Right ventricle myocardium superior (tissue), 1 donor: ENCODE results near the gene FGR. TPM values are rescaled to one million over a fixed set of nuclear protein-coding genes. Genes with fewer than 3 reads are reported as not detected.

ENCODE experiments used
- ATAC-seq: fragments of 200-7000 bp; cut with Tn5 transposase; one replicate; pipeline ENCODE4 v1.9.1; 2020; ENCODE audit warnings: mild to moderate bottlenecking; ENCODE audit not compliant: poor library complexity
- DNase-seq: peaks from one replicate; pipeline ENCODE4 v3.0.0-alpha.2; 2020
- intact Hi-C: fragments of 100-400 bp; cut with DNase I; formaldehyde crosslinking; loops from one replicate; pipeline ENCODE4 v1.11.2; 2022
- total RNA-seq: library from RNA; stranded (reverse); fragmentation: NEBNext Ultra II Directional; extraction: Animal tissue kit (Norgen Biotek cat#: 25700); gene quantifications from one replicate; pipeline ENCODE4 v1.2.1, GENCODE V29; 2021
- donor health status: DM: no; HTN: yes; CAD: no; lungs with severe emphysema.

Gene FGR
- total RNA-seq, 1 donor from 2014 or later = 3.7 TPM

DNA sequence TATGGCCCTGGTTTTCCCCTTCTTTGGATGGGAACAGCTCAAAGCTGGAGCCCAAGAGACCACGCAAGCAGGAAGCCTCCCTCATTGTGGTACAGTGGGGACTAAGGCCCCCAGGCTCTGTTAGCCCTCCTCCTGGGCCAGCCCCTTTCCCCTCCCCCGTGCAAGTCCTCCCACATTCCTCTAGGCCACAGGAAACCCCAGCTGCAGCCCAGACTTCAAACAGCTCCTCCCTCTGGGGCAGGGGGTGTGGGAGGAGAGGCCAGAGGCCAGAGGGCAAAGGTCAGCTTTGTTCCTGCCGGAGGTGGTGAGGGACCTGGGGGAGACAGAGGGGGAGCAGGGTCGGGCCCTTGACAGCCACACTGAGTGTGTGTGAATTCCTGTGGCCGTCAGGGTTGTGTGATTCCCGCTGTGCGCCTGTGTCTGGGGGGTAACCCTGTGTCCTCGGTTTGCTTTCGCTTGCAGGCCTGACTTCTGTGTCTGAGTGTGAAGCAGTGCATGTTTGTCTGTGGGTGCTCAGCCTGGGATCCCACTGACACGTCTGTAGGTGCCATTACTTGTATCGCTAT lies 27.7 kb downstream of the FGR start:
- ATAC-seq = no peak
- intact Hi-C loops = loop anchor here (5.0 kb wide), 2 partner anchors 205 to 310 kb away; no protein-coding TSS in a partner anchor
- DNase-seq = peak; percentile 42

DNA sequence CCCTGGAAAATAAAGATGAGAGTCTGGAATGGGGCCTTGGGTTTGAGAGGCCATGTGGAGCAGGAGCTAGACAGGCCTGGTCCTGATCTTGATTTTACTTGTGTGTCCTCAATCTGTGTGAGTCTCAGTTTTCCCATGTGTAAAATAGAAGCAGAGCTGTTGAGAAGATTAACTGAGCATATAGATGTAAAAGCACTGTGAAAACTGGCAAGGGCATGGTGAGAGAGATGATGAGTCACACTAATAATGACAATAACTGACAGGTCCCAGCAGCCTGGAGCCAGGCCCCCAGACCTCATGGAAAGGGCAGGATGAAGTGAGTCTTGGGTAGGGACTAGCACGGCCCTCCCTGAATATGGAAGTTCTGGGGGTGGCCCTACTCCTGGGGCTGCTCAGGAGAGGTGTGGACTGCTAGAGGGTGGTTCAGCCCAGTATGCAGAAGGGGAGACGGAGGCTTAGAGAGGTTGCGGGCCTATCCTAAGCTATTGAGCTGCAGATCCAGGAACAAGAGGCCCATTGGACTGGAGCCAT lies 28.2 kb downstream of the FGR start:
- ATAC-seq = no peak
- no peak for DNase-seq
- intact Hi-C loops = loop anchor here (5.0 kb wide), 2 partner anchors 204 to 309 kb away; no protein-coding TSS in a partner anchor

DNA sequence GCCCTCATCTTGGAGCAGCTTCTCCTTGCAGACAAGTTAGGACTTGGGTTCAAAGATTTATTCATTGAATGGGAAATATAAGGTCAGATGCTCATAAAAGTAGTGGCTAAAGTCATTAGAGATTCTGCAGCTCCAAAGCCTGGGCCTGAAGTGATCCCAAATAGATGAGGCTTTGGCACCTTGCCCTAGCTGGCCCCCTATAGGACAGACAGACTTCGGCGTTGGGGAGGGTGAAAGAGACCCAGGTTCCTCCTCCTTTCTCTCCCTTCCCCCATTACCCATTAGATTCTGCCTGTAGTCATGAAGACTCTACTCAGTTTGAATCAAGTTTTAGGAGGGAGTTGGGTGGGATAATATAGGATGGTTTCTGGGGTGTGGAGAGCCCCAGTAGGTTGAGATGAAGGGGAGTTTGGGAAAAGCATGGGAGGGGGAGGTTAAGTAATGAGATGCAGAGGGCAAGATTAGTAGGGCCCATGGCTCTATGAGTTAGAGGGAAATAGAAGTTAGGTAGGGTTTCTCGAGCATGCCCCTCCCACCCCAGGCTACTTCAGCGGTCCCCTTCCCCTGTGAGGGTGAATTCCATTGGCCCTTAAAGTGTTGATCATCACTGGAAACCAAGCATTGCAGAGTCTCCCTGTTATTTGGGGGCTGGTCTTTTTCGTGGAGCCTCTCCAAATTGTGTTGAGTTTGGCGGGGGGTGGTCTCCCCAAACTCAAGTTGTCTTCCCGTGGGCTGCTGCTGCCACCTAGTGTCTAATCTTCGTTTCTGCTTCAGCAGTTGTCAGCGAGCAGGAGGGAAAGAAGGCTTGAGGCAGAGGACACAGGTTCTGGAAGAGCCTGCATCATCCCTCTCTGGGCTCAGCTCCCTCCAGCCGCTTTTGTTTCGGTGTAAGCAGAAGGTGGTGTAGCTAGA lies 28.9 kb downstream of the FGR start:
- no peak for DNase-seq
- no peak for ATAC-seq
- intact Hi-C loops = loop anchor here (5.0 kb wide), 2 partner anchors 204 to 309 kb away; no protein-coding TSS in a partner anchor

DNA sequence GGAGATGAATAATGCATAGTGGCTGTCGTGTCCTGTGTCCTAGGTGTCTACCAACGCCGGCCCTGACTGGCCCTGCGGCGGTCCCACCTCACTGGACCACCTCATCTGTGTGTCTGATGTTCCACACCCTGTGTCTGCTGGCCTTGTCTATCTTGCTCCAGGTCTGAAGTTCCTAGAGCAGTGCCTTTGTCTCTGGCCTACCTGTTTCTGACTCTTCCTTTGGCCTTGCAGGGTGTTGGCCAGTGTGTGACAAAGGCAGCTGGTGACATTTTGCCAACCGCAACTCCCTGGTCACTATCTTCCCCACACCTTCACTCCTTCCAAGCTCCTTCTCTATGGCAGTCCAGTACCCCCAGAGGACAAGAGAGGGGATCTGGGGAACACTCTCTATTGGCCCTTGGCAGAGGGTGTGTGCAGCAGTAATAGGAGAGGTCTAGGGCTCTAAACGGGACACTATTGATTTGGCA lies 29.7 kb downstream of the FGR start:
- intact Hi-C loops = loop anchor here (5.0 kb wide), 2 partner anchors 203 to 308 kb away; no protein-coding TSS in a partner anchor

DNA sequence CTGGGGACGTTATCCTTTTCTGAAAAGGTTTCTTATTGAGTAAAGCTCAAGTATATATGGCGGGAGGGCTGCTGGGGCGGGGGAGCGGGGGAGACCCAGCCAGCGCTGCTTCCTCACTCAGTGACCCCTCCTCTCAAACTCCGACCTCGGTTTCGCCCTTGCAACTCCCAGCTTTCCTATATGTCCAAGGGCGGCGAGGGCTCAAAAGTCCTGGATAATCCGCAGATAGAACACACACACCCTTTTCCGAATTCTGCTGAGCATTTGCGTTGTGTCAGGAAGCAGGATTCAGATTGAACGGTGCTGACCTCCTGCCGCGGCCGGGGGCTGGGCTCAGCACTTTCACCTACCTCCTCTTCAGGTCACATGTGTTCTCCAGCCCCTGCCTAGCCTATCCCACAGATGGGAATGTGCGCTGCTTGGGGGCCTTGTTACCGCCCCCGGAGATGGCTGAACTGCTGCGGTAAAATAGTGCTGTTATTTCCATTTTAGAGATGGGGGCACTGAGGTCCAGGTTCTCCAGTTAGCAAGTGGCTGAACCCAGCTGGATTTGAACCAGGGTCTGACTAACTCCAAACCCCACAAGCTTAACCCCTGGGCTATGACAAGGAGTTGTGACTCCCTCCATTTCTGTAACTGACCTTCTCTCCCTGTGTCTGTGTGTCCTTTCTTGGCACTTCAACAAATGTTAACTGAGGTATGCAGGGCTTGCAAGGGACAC lies 30.2 kb downstream of the FGR start:
- intact Hi-C loops = loop anchor here (5.0 kb wide), 3 partner anchors 47 to 307 kb away; no protein-coding TSS in a partner anchor
- no peak for ATAC-seq
- no peak for DNase-seq

More for the DNA sequence above, 29.7 kb downstream of the FGR start:
- ATAC-seq = no peak
- no peak for DNase-seq

DNA sequence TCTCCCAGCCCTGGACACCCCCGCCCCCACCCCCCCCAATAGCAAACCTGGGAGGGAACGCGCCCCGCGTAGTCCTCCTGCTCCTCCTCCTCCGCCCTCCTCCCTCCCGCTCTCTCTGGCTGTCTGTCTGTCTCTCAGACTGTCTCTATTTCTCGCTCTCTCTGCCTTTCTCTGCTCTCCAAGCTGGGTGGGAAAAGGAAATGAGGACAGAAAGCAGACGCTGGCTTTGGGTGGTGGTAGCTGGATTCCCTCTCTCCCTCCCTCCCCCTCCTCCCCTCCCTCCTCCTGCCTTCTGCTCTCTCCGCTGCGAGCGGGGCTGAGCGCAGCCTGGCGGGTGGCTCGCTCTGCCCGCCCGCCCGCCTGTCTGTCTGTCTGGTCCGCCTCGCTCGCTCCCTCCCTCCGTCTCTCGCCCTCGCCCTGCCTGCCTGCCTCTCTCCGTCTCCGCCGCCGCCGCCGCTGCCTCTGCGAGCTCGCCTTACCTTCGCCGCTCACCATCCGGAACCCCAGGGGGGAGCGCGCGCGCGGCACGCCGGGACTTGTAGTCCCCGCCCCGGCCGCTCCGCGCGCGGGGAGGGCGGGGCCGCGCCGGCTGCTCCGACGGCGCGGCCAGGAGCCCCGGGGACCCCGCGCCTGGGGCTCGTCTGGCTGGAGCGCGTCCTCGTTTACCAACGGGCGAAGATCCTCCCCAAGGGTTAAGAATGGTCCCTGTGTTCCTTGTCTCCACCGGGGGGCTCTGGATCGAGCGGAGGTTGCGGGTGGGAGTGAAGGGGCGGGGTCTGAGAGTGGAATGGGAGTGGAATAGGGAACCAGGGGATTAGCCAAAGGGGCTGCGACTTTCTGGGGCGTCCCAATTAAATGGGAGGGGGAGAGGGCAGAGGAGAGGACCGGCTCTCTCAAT lies 31.1 kb downstream of the FGR start, which contains the start of gene AHDC1:
AHDC1 (minus strand) TSS at position 464 of the 898 bp plus-strand sequence. CDS start 52,029 bp downstream, outside the sequence.
- peak; percentile 96 for DNase-seq
- ATAC-seq = peak; percentile 75
- intact Hi-C loops = loop anchor here (2.0 to 5.0 kb wide), 2 partner anchors 31 to 47 kb away; no protein-coding TSS in a partner anchor

DNA sequence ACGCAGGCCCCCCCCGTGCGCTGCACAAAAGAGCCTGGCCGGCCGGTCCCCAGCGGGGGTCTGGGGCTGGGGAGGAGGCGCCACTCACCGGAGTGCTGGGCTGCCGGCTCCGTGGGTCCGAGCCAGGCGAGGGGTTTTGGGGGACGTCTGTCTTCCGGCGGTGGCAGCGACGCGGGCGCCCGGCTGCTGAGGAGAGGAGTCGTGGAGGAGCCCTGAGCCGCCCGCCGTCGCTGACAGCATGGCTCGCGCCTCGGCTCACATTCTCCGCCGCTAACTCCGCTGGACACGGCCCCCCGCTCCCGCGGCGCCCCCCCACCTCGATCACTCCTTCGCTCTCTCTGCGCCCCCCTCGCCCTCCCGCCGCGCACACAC lies 31.7 kb downstream of the FGR start:
- intact Hi-C loops = loop anchor here (2.0 to 5.0 kb wide), 2 partner anchors 30 to 46 kb away; no protein-coding TSS in a partner anchor
- DNase-seq (peak; percentile 70), ATAC-seq (peak; percentile 4)

DNA sequence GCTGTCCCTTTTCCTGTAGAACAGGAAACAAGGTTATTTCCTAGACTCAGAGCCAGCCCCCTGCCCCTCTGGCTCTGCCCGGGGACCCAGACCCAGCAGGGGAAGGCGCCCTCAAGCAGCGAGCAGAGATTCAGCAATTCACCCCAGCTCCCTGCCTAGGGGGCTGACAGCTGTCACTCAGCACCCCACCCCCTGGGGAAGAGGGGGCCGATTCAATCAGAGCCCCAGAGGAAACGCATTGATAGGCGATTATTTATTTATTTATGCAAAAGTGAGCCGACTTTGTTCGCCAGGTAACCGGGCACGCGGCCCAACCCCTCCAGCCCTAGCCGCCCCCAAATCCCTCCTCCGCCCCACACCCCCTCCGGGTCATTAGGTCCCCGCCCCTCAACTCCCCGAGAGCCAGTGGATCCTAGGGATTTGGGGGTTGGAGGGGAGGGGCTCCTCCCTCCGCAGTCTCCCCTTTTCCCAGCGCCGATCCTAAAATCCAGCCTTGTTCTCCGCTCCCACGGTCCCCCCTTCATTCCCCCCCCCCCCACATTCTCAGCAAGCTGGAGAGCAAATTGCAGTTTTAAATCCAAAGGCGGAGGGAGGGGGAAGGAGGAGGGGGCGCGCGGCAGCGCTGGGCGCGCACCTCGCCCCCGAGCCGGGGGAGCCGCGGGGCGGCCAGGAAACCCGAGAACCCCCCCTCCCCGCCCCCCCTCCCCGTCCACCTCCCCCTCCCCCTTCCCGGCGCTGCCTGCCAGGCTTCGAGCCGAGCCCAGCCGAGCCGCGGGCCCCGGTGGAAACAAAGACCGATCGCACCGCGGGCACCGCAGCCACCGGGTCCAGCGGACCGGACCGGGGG lies 32.3 kb downstream of the FGR start:
- peak; percentile 31 for ATAC-seq
- intact Hi-C loops = loop anchor here (2.0 to 5.0 kb wide), 2 partner anchors 30 to 45 kb away; no protein-coding TSS in a partner anchor

DNA sequence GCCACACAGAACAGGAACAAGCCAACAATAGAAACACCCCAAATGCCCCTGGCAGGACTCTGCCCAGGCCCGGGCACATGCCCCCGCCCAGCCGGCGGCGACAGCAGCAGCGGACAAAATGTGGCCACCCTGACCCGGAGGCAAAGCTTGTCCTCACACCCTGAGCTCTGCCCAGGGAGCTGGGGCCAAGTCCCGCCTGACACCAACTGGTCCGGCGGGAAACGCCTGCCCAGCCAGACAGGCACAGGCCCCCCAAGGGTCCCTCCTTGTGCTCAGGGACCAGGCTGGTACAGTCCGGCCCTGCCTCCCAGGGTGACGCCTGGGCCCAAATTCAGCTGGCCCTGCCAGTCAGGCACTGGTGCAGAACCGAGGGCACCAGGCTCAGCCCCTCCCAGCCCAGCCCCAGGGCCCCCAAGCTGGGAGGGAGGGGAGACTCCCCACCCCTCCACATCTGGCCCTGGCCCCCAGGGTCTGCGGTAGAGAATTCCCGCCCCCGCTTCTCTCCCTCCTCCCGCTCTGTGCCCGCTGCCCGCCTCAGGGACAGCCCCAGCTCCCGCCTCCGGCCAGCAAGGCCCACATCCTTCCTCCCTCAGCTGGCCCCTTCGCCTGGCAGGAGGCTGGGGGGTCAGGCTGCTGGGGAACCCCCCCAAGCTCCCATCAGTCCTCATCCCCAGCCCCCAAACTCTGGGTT lies 33.1 kb downstream of the FGR start:
- intact Hi-C loops = loop anchor here (2.0 to 5.0 kb wide), 2 partner anchors 29 to 45 kb away; no protein-coding TSS in a partner anchor
- DNase-seq = peak; percentile 73
- peak; percentile 29 for ATAC-seq

More for the DNA sequence above, 32.3 kb downstream of the FGR start:
- peak; percentile 71 for DNase-seq

DNA sequence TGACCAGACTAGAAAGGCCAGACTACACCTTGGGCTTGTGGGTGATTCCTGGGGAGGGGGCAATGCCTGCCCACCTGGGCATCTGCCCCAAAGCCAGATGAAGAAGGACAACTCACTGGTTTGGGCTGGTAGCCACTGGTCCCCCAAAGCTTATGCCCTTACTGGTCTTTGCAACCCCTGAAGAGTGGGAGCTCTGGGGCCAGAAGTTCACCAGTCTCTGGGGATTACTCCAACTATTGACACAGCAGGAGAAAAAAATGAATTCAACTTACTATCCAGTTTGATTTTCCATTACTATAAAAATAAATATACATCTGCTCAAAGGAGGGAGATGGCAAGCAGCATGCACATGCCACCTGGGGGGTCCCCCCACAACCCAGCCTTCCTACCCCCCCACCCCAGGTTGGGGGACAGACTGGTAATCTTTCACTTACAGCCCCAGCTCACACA lies 33.6 kb downstream of the FGR start:
- ATAC-seq (no peak), DNase-seq (no peak)
- intact Hi-C loops = loop anchor here (5.0 kb wide), 1 partner anchor 44 kb away; no protein-coding TSS in a partner anchor

DNA sequence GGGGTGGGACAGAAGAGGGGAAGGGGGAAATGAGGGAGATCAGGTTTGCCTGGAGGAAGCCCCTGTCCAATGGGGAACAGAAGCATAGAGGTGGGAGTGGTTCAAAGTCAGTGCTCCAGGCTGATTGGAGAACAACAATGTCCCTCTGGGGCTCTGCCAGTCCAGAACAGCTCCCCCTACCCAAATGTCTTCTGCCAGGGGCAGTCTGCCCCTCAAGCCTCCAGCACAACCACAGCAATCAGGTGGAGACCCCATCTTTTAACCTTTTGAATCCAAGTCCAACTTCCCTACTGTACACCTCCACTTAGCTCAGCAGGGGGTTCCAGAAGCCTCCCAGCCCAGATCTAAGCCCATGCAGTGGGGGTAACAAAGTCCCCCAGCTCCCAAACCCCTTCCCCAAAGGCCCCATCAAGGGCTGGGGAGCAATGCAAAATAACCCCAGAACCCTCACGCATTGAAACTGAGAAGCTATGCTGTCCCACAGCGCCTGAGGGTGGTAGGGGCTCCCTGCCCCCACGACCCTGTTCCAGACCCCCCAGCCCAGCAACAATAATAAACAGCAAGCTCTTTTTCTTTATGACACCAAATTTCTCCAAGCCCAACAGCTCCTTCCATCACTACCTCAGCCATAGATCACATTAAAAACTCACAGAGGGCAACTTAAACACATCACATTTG lies 34.3 kb downstream of the FGR start:
- intact Hi-C loops = loop anchor here (5.0 kb wide), 1 partner anchor 43 kb away; no protein-coding TSS in a partner anchor
- no peak for DNase-seq
- ATAC-seq = no peak

DNA sequence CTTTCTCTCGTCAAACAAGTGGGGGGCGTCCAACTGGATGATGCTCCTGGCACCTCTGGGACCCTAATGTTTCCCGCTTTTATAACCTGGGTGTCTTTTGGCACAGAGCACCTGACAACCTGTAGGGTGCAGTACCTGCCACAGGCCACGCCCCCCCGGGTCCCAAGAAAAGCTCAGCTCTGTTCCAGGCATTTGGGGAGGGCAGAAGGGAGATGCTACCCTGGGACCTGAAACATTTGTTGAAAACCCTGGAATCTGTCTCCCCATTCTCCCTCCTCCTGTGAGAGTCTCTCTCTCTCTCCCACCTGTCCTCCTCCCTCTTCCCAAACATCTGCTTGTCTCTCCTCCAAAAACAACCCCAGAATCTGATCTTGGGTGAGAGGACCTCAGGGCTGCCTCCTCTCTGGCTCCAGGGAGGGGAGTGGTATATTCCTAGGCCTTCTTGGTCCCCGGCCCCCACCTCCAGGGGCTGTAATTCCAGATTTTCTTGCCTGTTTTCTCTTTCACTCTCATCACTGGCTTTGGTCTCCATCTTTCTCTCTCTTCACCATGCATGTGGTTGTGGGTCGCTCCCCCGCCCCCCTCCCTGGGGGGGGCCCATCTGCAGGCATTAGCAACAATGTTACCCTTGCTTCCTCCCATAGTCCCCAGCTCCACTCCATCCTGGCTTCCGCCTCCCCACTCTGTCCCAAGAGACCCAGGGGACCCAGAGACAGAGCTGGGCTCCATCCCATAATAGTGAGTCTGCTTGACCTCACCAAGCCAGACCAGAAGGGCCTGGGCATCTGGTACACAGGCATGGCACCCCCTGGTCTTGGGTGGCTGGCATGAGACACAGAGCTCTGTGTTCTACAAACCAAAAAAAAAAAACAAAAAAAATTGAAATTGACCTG lies 35.1 kb downstream of the FGR start:
- intact Hi-C loops = loop anchor here (5.0 kb wide), 1 partner anchor 43 kb away; no protein-coding TSS in a partner anchor
- DNase-seq (no peak), ATAC-seq (no peak)

DNA sequence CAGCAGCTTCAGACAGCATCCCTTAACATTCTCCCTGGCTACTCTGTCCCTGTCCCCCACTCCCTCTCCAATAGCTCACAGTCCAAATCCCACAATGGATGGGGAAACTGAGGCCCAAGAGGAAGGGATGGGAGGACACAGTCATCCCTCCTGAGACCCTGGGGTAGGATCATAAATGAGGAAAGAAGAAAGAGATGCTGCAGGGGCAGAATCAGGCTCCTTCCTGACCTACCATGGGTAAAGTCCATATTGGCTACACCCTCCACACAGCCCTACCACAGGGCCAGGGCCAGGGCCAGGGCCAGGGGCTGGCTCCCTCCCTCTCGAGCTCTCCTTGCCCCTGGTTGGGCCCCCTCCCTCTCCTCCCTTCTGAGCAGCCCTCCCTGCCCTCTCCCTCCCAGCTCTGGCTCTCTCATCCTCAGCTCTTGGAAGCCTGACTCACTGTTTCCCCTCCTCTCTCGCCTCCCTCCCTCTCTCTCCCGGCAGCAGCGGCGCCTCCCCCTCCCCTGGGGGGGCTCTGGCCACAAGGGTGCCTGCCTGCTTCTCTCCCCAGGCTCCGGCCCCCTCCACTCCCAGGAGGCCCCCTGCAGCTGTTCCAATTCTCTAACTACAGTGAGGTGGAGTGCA lies 36.0 kb downstream of the FGR start:
- ATAC-seq (peak; percentile 9), DNase-seq (peak; percentile 67)
- intact Hi-C loops = no loop called here

DNA sequence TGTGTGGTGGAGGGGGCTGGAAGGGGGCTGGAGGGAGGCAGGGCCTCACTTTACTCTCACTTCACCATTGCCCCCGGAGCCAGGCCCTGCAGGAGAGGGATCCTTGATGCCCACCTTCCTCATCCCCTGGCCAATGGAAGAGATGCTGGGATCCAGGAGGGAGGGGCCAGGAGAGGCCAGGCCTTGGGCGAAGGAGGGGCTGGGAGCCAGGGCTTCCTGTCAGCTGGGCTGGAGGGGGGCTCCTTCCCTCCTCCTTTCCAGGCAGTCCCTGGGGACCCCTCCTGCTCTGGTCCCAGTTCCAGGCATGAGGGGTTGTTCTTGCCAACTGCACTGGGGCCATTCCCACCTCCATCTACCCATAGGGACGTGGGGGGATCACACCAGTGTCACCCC lies 36.7 kb downstream of the FGR start:
- ATAC-seq = no peak
- intact Hi-C loops = no loop called here

More for the DNA sequence above, 36.7 kb downstream of the FGR start:
- peak; percentile 76 for DNase-seq
